Nephron (organoid): ENCODE data around the gene TMEM132A.

ENCODE experiments used
- H3K27ac Mint-ChIP-seq, 3 experiments: 2 replicates each; pipeline ENCODE4 v1.8.0; 2020; ENCODE audit warnings: mixed read lengths in 3 of 3, mild to moderate bottlenecking in 2 of 3, moderate library complexity in 1 of 3
- H3K27me3 Mint-ChIP-seq: 2 replicates; pipeline ENCODE4 v1.8.0; 2021; ENCODE audit warnings: low read depth, mild to moderate bottlenecking, moderate library complexity, mixed read lengths
- H3K36me3 Mint-ChIP-seq: 2 replicates; pipeline ENCODE4 v1.8.0; 2020; ENCODE audit warnings: low read depth, mixed read lengths
- H3K4me1 Mint-ChIP-seq: 2 replicates; pipeline ENCODE4 v1.8.0; 2020; ENCODE audit warnings: mixed read lengths
- H3K4me3 Mint-ChIP-seq, 3 experiments: 2 replicates each; pipeline ENCODE4 v1.8.0; 2020; ENCODE audit warnings: mild to moderate bottlenecking in 3 of 3, mixed read lengths in 3 of 3, moderate library complexity in 2 of 3
- H3K9me3 Mint-ChIP-seq: 2 replicates; pipeline ENCODE4 v1.8.0; 2020; ENCODE audit warnings: mixed read lengths
- TF ChIP-seq, protein P1 (sequence below), 3 experiments: fragments of 200-600 bp; sonication (generic); IDR thresholded peaks; one replicate each; pipeline ENCODE4 v1.5.0; 2021; ENCODE audit warnings: antibody characterized with exemption in 3 of 3; ENCODE audit not compliant: unreplicated experiment in 3 of 3

Gene TMEM132A, protein sequence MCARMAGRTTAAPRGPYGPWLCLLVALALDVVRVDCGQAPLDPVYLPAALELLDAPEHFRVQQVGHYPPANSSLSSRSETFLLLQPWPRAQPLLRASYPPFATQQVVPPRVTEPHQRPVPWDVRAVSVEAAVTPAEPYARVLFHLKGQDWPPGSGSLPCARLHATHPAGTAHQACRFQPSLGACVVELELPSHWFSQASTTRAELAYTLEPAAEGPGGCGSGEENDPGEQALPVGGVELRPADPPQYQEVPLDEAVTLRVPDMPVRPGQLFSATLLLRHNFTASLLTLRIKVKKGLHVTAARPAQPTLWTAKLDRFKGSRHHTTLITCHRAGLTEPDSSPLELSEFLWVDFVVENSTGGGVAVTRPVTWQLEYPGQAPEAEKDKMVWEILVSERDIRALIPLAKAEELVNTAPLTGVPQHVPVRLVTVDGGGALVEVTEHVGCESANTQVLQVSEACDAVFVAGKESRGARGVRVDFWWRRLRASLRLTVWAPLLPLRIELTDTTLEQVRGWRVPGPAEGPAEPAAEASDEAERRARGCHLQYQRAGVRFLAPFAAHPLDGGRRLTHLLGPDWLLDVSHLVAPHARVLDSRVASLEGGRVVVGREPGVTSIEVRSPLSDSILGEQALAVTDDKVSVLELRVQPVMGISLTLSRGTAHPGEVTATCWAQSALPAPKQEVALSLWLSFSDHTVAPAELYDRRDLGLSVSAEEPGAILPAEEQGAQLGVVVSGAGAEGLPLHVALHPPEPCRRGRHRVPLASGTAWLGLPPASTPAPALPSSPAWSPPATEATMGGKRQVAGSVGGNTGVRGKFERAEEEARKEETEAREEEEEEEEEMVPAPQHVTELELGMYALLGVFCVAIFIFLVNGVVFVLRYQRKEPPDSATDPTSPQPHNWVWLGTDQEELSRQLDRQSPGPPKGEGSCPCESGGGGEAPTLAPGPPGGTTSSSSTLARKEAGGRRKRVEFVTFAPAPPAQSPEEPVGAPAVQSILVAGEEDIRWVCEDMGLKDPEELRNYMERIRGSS

DNA sequence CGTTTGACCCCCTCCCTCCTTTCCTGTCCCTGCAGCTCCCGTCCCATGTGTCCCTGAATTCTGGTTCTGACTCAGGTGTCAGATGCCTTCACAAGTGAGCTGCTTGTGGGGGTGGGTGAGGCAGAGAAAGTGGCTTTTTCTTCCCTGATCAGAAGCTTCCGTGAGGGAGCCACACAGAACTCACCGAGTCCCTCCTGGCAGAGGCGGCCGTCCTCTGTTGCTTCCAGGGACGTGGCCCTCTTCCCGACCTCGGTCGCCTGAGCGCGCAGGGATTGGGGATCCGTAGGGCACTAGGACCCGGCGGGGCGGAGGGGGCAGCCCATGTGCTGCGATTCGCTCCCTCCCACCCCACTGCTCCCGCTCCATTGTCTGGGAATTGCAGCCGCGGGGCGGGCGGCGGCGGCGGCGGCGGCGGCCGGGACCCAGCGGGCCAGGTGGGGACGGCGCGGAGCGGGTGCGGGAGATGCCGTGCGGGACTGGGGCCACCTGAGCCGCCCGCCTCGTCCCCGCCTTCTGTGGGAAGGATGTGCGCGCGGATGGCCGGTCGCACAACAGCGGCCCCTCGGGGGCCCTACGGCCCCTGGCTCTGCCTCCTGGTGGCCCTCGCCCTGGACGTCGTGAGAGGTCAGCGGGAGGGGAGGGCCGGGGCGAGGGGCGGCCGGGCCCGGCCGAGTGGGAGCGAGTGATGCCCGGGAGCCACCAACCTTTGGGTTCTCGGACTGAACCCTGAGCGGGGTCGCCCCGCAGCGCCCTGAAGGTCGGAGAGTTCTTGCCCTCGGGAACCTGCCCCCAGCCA lies at the start of gene TMEM132A:
Gene TMEM132A, plus strand, starts transcription at position 351 of the 796 bp plus-strand sequence. Its CDS starts 174 bp downstream, at position 525.
- TF ChIP-seq, protein P1, sequence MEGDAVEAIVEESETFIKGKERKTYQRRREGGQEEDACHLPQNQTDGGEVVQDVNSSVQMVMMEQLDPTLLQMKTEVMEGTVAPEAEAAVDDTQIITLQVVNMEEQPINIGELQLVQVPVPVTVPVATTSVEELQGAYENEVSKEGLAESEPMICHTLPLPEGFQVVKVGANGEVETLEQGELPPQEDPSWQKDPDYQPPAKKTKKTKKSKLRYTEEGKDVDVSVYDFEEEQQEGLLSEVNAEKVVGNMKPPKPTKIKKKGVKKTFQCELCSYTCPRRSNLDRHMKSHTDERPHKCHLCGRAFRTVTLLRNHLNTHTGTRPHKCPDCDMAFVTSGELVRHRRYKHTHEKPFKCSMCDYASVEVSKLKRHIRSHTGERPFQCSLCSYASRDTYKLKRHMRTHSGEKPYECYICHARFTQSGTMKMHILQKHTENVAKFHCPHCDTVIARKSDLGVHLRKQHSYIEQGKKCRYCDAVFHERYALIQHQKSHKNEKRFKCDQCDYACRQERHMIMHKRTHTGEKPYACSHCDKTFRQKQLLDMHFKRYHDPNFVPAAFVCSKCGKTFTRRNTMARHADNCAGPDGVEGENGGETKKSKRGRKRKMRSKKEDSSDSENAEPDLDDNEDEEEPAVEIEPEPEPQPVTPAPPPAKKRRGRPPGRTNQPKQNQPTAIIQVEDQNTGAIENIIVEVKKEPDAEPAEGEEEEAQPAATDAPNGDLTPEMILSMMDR (IDR thresholded peaks at IDR 0.05; ENCODE audit: unreplicated experiment in 3 of 3): no peak
- H3K4me3 Mint-ChIP-seq: peak within 1 kb of the TSS; percentile 93 to 94 (median 93)
- H3K36me3 Mint-ChIP-seq: peaks cover 51% of the 10 kb centered on the region
- peaks cover 51% of the 10 kb centered on the region for H3K4me1 Mint-ChIP-seq
- no peaks in the 10 kb centered on the region for H3K9me3 Mint-ChIP-seq
- H3K27ac Mint-ChIP-seq: peak within 1 kb of the TSS in 2 of 3 experiments; percentile 34 to 46
- peaks cover 8% of the 10 kb centered on the region for H3K27me3 Mint-ChIP-seq

DNA sequence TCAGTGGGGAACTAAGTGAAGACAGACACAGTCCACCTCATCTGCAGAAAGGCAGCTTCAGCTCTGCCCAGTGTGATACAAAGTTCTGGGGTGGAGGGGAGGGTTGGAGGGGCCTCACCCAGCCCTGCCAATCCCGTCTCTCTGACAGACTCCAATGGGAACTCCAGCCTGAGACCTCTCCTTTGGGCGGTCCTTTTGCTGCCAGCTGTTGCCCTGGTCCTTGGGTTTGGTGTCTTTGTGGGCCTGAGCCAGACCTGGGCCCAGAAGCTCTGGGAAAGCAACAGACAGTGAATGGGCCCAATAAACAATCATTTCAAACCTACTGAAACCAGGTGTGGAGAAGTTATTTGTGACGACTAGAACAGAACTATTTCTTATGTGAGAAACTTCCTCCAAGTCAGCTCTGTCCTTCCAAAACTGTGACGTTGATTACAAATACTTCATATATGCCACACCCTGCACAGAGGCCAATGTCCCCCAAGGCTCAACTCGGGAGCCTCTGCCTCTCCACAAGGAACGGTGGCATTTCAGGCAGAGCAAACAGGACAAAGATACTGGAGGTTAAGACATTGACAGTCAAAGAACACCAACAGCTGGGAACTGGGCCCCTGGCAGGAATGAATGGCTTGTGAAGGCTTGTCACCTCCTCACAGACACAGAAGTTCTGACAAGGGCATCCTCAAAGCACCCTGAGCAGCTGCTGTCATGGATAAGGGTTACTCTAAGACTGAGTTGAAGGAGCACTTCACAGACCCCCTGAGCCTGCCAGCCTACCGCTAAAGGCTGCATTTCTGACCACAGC lies 48.7 kb upstream of the TMEM132A start:
- H3K27me3 Mint-ChIP-seq: no peaks in the 10 kb centered on the region
- H3K36me3 Mint-ChIP-seq: no peaks in the 10 kb centered on the region
- no peak overlapping the region for H3K4me3 Mint-ChIP-seq
- H3K27ac Mint-ChIP-seq: peak overlapping the region in 1 of 3 experiments; percentile 9
- H3K9me3 Mint-ChIP-seq: no peaks in the 10 kb centered on the region
- TF ChIP-seq, protein P1 (IDR thresholded peaks at IDR 0.05; ENCODE audit: unreplicated experiment in 3 of 3): no peak
- H3K4me1 Mint-ChIP-seq: peaks cover 57% of the 10 kb centered on the region

DNA sequence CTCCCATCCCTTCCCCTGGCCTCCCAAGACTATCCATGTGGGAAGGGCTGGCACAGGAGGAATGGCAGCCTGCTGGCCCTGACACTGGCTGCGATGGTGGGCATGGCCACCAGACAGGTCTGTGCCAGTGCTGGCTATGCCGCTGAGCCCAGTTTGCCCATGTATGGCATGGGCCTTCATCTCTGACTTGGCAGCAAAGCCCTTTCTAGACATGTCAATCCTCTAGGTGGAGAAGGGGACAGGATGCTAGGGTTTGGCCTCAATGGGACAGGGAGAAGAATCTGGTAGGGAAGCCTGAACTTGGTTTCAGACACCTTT lies 48.1 kb upstream of the TMEM132A start:
- TF ChIP-seq, protein P1 (IDR thresholded peaks at IDR 0.05; ENCODE audit: unreplicated experiment in 3 of 3): no peak
- Mint-ChIP-seq H3K27ac (no peak overlapping the region), H3K4me3 (no peak overlapping the region), H3K4me1 (peaks cover 61% of the 10 kb centered on the region), H3K36me3 (peaks cover 4% of the 10 kb centered on the region), H3K9me3 (no peaks in the 10 kb centered on the region), H3K27me3 (peaks cover 5% of the 10 kb centered on the region)

DNA sequence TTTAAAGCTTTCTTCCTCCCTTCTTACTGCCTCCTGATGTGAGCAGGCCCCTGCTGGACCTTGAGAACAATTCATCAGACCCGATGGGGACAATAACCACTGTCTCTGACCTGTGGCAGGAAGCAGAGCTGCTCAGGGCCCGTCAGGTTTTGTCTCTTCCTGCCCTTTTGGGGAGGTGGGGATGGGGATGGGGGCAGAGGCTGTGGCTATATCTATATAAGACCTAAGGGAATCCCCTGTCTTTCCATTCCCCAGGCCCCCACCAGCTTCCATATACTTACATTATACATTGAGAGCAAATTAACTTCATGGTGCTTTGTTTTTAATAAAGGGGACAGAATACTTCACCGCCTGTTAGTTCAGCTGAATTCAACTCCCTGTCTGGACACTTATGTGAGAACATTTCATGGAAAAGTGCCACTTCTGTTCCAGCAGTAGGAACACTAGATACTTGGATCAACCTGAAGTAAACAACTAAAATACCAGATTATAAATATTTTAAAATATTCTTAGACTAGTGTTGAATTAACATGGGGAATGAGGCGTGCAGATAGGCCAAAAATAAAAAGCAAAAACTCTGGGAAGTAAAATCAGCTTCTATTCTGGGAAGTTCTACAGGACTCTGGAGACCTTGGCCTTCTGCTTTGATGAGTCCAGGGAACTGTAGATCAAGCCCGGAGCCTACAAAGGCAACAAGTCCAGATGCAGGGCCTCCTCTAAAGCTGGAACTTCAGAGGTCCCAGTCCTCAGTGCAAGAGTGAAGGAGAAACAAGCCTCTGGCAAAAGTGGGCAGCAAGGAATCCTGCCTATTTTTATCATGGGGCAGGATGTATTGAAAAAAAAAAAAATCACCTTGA lies 45.8 kb upstream of the TMEM132A start:
- Mint-ChIP-seq H3K27me3 (peaks cover 5% of the 10 kb centered on the region), H3K27ac (peak overlapping the region in 2 of 3 experiments; percentile 20 to 78), H3K4me1 (peaks cover 52% of the 10 kb centered on the region), H3K4me3 (no peak overlapping the region), H3K9me3 (no peaks in the 10 kb centered on the region), H3K36me3 (peaks cover 22% of the 10 kb centered on the region)
- TF ChIP-seq, protein P1 (IDR thresholded peaks at IDR 0.05; ENCODE audit: unreplicated experiment in 3 of 3): no peak
